Naive thymus-derived CD4-positive, alpha-beta T cell (primary cell): ENCODE data around the gene DENND4B. TPM values are rescaled to one million over a fixed set of nuclear protein-coding genes. Genes with fewer than 3 reads are reported as not detected.
A peak's percentile ranks its signal among the peaks of the same experiment; 100 is the strongest.

ENCODE experiments used
- ATAC-seq: fragments of 150-1000 bp; cut with Tn5 transposase; 2 replicates; pipeline ENCODE4 v1.10.0; 2021; ENCODE audit warnings: mild to moderate bottlenecking, moderate library complexity
- CTCF ChIA-PET: fragments of 350-600 bp; sonication (Branson Sonifier 250); formaldehyde crosslinking; loops from one replicate; lab custom pipeline; 2021; ENCODE audit warnings: antibody characterized with exemption; lab: Charles Lee
- POLR2A ChIA-PET: fragments of 350-600 bp; sonication (Branson Sonifier 250); formaldehyde crosslinking; loops from one replicate; lab custom pipeline; 2021; ENCODE audit warnings: antibody characterized with exemption, inconsistent platforms; lab: Charles Lee
- DNase-seq, 9 donors: peaks; one replicate each; pipeline versions ENCODE4 v3.0.0 to v3.0.0-alpha.2; 2020 to 2022; ENCODE audit warnings: mixed read lengths in 1 of 9
- H3K27ac ChIP-seq: one replicate; pipeline ENCODE4 v1.7.0; 2013; ENCODE audit warnings: mild to moderate bottlenecking, low read depth, low read length, moderate library complexity
- H3K27me3 ChIP-seq, 2 donors: one replicate each; pipeline ENCODE4 v1.7.0; 2013; ENCODE audit warnings: low read length in 2 of 2, mild to moderate bottlenecking in 2 of 2, moderate library complexity in 2 of 2; ENCODE audit not compliant: control insufficient read depth in 2 of 2, insufficient read depth in 2 of 2
- H3K36me3 ChIP-seq, 3 experiments: 1 replicate in 2 of 3; 2 replicates in 1 of 3; pipeline ENCODE4 v1.7.0; 2013; ENCODE audit warnings: low read length in 3 of 3, mild to moderate bottlenecking in 3 of 3, moderate library complexity in 1 of 3; ENCODE audit not compliant: insufficient read depth in 3 of 3, control insufficient read depth in 2 of 3
- H3K4me1 ChIP-seq, 2 donors: one replicate each; pipeline ENCODE4 v1.7.0; 2013; ENCODE audit warnings: low read length in 2 of 2, mild to moderate bottlenecking in 2 of 2, moderate library complexity in 1 of 2; ENCODE audit not compliant: control insufficient read depth in 2 of 2, insufficient read depth in 2 of 2
- H3K4me3 ChIP-seq: 2 replicates; pipeline ENCODE4 v1.7.0; 2013; ENCODE audit warnings: mild to moderate bottlenecking, low read length
- H3K9me3 ChIP-seq, 3 experiments: 1 replicate in 2 of 3; 2 replicates in 1 of 3; pipeline ENCODE4 v1.7.0; 2013; ENCODE audit warnings: low read length in 3 of 3; ENCODE audit not compliant: control insufficient read depth in 2 of 3
- H3K27ac Mint-ChIP-seq, 9 donors: one replicate each; pipeline ENCODE4 v1.8.0; 2020 to 2022; ENCODE audit warnings: mixed read lengths in 9 of 9, mild to moderate bottlenecking in 8 of 9, moderate library complexity in 5 of 9, inconsistent platforms in 2 of 9
- H3K27me3 Mint-ChIP-seq, 5 donors: one replicate each; pipeline ENCODE4 v1.8.0; 2021 to 2022; ENCODE audit warnings: mixed read lengths in 5 of 5, mild to moderate bottlenecking in 1 of 5
- H3K36me3 Mint-ChIP-seq, 5 donors: one replicate each; pipeline ENCODE4 v1.8.0; 2020 to 2022; ENCODE audit warnings: mixed read lengths in 5 of 5, mild to moderate bottlenecking in 3 of 5, inconsistent platforms in 1 of 5
- H3K4me1 Mint-ChIP-seq, 7 donors: one replicate each; pipeline ENCODE4 v1.8.0; 2020 to 2022; ENCODE audit warnings: mixed read lengths in 7 of 7, mild to moderate bottlenecking in 3 of 7, inconsistent platforms in 1 of 7
- H3K4me3 Mint-ChIP-seq, 10 donors: one replicate each; pipeline ENCODE4 v1.8.0; 2020 to 2022; ENCODE audit warnings: mild to moderate bottlenecking in 10 of 10, mixed read lengths in 10 of 10, moderate library complexity in 6 of 10, inconsistent platforms in 2 of 10
- H3K9me3 Mint-ChIP-seq, 11 donors: one replicate each; pipeline ENCODE4 v1.8.0; 2020 to 2022; ENCODE audit warnings: mixed read lengths in 11 of 11, mild to moderate bottlenecking in 4 of 11, inconsistent platforms in 1 of 11, moderate library complexity in 1 of 11
- intact Hi-C, 2 donors: fragments of 100-400 bp; cut with micrococcal nuclease; formaldehyde crosslinking; loops; one replicate each; pipeline ENCODE4 v1.15.1; 2023
- microRNA-seq: library from miRNA; unstranded; fragments of <30 nt; microRNA quantifications from one replicate; pipeline ENCODE4 v1.2.0, GENCODE V29; 2022; ENCODE audit warnings: borderline microRNAs expressed
- polyA plus RNA-seq, 2 donors: library from polyadenylated mRNA; unstranded; fragments of 300-500 nt; fragmentation: Illumina TruSeq; gene quantifications; one replicate each; pipeline ENCODE4 v1.2.3, GENCODE V29; 2021
- total RNA-seq, 6 experiments: library from RNA in 5 of 6; stranded (reverse) in 5 of 6; gene quantifications; 1 replicate in 5 of 6; 2 replicates in 1 of 6; pipeline ENCODE4 v1.2.3 and lab custom pipeline; 2021 to 2026

Gene DENND4B
- total and polyA plus RNA-seq, 7 experiments from 2014 or later: 12.5 to 223 (median 170) TPM

DNA sequence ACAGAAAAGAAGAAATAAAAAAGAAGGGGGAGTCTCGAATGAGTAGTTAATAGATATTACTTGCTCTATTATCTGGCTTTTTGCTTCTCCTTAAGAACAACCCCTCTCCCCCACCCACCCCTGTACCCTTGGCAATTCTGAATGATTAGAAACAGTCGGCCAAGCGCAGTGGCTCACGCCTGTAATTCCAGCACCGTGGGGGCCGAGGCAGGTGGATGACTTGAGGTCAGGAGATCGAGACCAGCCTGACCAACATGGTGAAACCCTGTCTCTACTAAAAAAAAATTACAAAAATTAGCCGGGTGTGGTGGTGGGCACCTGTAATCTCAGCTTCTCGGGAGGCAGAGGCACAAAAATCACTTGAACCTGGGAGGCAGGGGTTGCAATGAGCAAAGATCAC, 66.5 kb downstream of the DENND4B start:
- intact Hi-C loops: no loop called here
- H3K4me3 Mint-ChIP-seq: no peak overlapping the region
- peaks cover 16 to 45% (median 32%) of the 10 kb centered on the region in 7 donors for H3K4me1 Mint-ChIP-seq

More for the DNA sequence above, 66.5 kb downstream of the DENND4B start:
- Histone ChIP-seq H3K9me3 (no peaks in the 10 kb centered on the region), H3K36me3 (no peaks in the 10 kb centered on the region), H3K4me3 (no peak overlapping the region), H3K27me3 (no peaks in the 10 kb centered on the region), H3K4me1 (peaks cover 17 to 34% of the 10 kb centered on the region in 2 donors), H3K27ac (no peak overlapping the region)
- no peaks in the 10 kb centered on the region for H3K9me3 Mint-ChIP-seq
- ChIA-PET POLR2A (no interaction called here), CTCF (no interaction called here)
- peaks cover 0 to 7% (median 5%) of the 10 kb centered on the region in 5 donors for H3K36me3 Mint-ChIP-seq
- ATAC-seq (no peak), DNase-seq (no peak)
- peak overlapping the region in 3 of 9 donors; percentile 8 to 41 (median 10) for H3K27ac Mint-ChIP-seq
- H3K27me3 Mint-ChIP-seq: no peaks in the 10 kb centered on the region

Small RNA genes within 50 kb of the gene (microRNA-seq; reads per million reads assigned to microRNA genes)
- gene MIR6737: not detected

Other genes with a start within 250 kb of the DENND4B start
- gene INTS3, start 218.7 kb downstream of the DENND4B start, total RNA-seq: 10 to 100 TPM; 43.6 to 68.1 (median 56.8) TPM
- gene INTS3, start 218.7 kb downstream of the DENND4B start, polyA plus RNA-seq: 10 to 100 TPM in 1 of 2 donors, 1 to 10 TPM in 1; 9.5 to 14.1 TPM
- gene SLC27A3, start 171.3 kb downstream of the DENND4B start, total RNA-seq: 10 to 100 TPM in 4 of 5 experiments, 1 to 10 TPM in 1; 9.1 to 34.2 (median 11.6) TPM
- 1 to 10 TPM; 3.4 to 7.2 TPM for gene SLC27A3, start 171.3 kb downstream of the DENND4B start, polyA plus RNA-seq
- 100 to 1,000 TPM in 1 of 5 experiments, 10 to 100 TPM in 4; 67.3 to 102 (median 75.5) TPM for gene GATAD2B, start 23.7 kb downstream of the DENND4B start, total RNA-seq
- gene GATAD2B, start 23.7 kb downstream of the DENND4B start, polyA plus RNA-seq: 1 to 10 TPM; 4.8 to 5.3 TPM
- gene CRTC2, start 11.9 kb upstream of the DENND4B start, total RNA-seq: 100 to 1,000 TPM in 4 of 5 experiments, 10 to 100 TPM in 1; 86.1 to 157 (median 119) TPM
- gene CRTC2, start 11.9 kb upstream of the DENND4B start, polyA plus RNA-seq: 10 to 100 TPM; 25.2 to 44.8 TPM
- gene SLC39A1, start 16.8 kb upstream of the DENND4B start, total RNA-seq: 10 to 100 TPM; 14.4 to 53.2 (median 18.7) TPM
- 10 to 100 TPM; 27.8 to 37.4 TPM for gene SLC39A1, start 16.8 kb upstream of the DENND4B start, polyA plus RNA-seq
- gene CREB3L4, start 21.2 kb upstream of the DENND4B start, total RNA-seq: 1 to 10 TPM; 4.6 to 8.4 (median 7.0) TPM
- gene CREB3L4, start 21.2 kb upstream of the DENND4B start, polyA plus RNA-seq: 1 to 10 TPM; 6.2 to 7.7 TPM
- gene JTB, start 31.0 kb upstream of the DENND4B start, total RNA-seq: 100 to 1,000 TPM in 3 of 5 experiments, 10 to 100 TPM in 2; 78.4 to 134 (median 104) TPM
- gene JTB, start 31.0 kb upstream of the DENND4B start, polyA plus RNA-seq: 100 to 1,000 TPM; 294 to 319 TPM
- gene RAB13, start 39.6 kb upstream of the DENND4B start, total RNA-seq: 1 to 10 TPM in 2 of 5 experiments, under 1 TPM in 2, not detected in 1; 0.45 to 2.2 (median 1.4) TPM
- not detected for gene RAB13, start 39.6 kb upstream of the DENND4B start, polyA plus RNA-seq
- 1,000 to 10,000 TPM; 2,313 to 8,530 (median 5,699) TPM for gene RPS27, start 44.0 kb upstream of the DENND4B start, total RNA-seq
- over 10,000 TPM; 24,536 to 29,571 TPM for gene RPS27, start 44.0 kb upstream of the DENND4B start, polyA plus RNA-seq
- gene NUP210L, start 208.4 kb upstream of the DENND4B start, total RNA-seq: under 1 TPM in 4 of 5 experiments, not detected in 1; 0.11 to 0.16 (median 0.15) TPM
- not detected for gene NUP210L, start 208.4 kb upstream of the DENND4B start, polyA plus RNA-seq
- gene TPM3, start 245.4 kb upstream of the DENND4B start, total RNA-seq: 100 to 1,000 TPM; 264 to 688 (median 281) TPM
- 100 to 1,000 TPM; 653 to 718 TPM for gene TPM3, start 245.4 kb upstream of the DENND4B start, polyA plus RNA-seq